Myocyte (in vitro differentiated cells): ENCODE results near the gene STX7. TPM values are rescaled to one million over a fixed set of nuclear protein-coding genes. Genes with fewer than 3 reads are reported as not detected.

Experiments
- DNase-seq: peaks from one replicate; pipeline ENCODE4 v3.0.0-alpha.2; 2012; ENCODE audit warnings: low read depth
- total RNA-seq: library from RNA; depleted of rRNA; stranded (reverse); fragments of >200 nt; gene quantifications from 2 replicates; pipeline ENCODE4 v1.2.3, GENCODE V29; 2014

STX7 gene
- total RNA-seq, 1 donor from 2014 or later = 28.3 TPM

- no peak for DNase-seq
Observed at GRCh38 chr6:132478266-132478665, 34.6 kb downstream of the STX7 start.

GRCh38 chr6:132476688-132477087 lies 36.2 kb downstream of the STX7 start:
- DNase-seq = no peak

GRCh38 chr6:132475925-132476324 lies 37.0 kb downstream of the STX7 start:
- DNase-seq = no peak

- no peak for DNase-seq
Observed at GRCh38 chr6:132471787-132472186, 41.1 kb downstream of the STX7 start.

- no peak for DNase-seq
Observed at GRCh38 chr6:132466952-132467351, 46.0 kb downstream of the STX7 start.

- DNase-seq = no peak
Observed at GRCh38 chr6:132465530-132466485, 47.1 kb downstream of the STX7 start.

GRCh38 chr6:132464538-132465256 lies 48.2 kb downstream of the STX7 start:
- no peak for DNase-seq

- no peak for DNase-seq
Observed at GRCh38 chr6:132461958-132462357, 51.0 kb downstream of the STX7 start.

- DNase-seq = no peak
Observed at GRCh38 chr6:132459605-132459952, 53.3 kb downstream of the STX7 start.

- peak; percentile 55 for DNase-seq
Observed at GRCh38 chr6:132458887-132459604, 53.9 kb downstream of the STX7 start.

- peak; percentile 75 for DNase-seq
Observed at GRCh38 chr6:132456700-132457143, 56.2 kb downstream of the STX7 start.

- DNase-seq = no peak
Observed at GRCh38 chr6:132446855-132447241, 66.1 kb downstream of the STX7 start.

GRCh38 chr6:132446141-132446854 lies 66.6 kb downstream of the STX7 start:
- no peak for DNase-seq

- DNase-seq = peak; percentile 46
Observed at GRCh38 chr6:132445201-132445951, 67.5 kb downstream of the STX7 start.

GRCh38 chr6:132443206-132443605 lies 69.7 kb downstream of the STX7 start:
- no peak for DNase-seq

GRCh38 chr6:132430110-132430509 lies 82.8 kb downstream of the STX7 start:
- DNase-seq = no peak

- DNase-seq = peak; percentile 64
Observed at GRCh38 chr6:132425176-132425575, 87.7 kb downstream of the STX7 start.

GRCh38 chr6:132423839-132424238 lies 89.1 kb downstream of the STX7 start:
- DNase-seq = no peak

GRCh38 chr6:132418235-132418965 lies 94.5 kb downstream of the STX7 start:
- DNase-seq = no peak

- no peak for DNase-seq
Observed at GRCh38 chr6:132414761-132415160, 98.2 kb downstream of the STX7 start.
